Effector memory CD8-positive, alpha-beta T cell (primary cell): ENCODE measurements around the gene MRPL2.
A peak's percentile ranks its signal among the peaks of the same experiment; 100 is the strongest.

Source experiments
- ATAC-seq: fragments of 150-1000 bp; cut with Tn5 transposase; replicated peaks from 2 replicates; pipeline ENCODE4 v1.10.0; 2021; ENCODE audit warnings: mild to moderate bottlenecking, moderate library complexity
- DNase-seq, 3 experiments: peaks; one replicate each; pipeline ENCODE4 v3.0.0; 2021
- H3K27ac Mint-ChIP-seq, 2 donors: one replicate each; pipeline ENCODE4 v1.8.0; 2022; ENCODE audit warnings: mild to moderate bottlenecking in 2 of 2, mixed read lengths in 2 of 2, moderate library complexity in 2 of 2
- H3K27me3 Mint-ChIP-seq, 2 donors: one replicate each; pipeline ENCODE4 v1.8.0; 2022; ENCODE audit warnings: mixed read lengths in 2 of 2
- H3K36me3 Mint-ChIP-seq: one replicate; pipeline ENCODE4 v1.8.0; 2022; ENCODE audit warnings: mild to moderate bottlenecking, moderate library complexity, mixed read lengths; ENCODE audit not compliant: insufficient read depth
- H3K4me1 Mint-ChIP-seq, 2 donors: one replicate each; pipeline ENCODE4 v1.8.0; 2022; ENCODE audit warnings: low read depth in 2 of 2, mixed read lengths in 2 of 2
- H3K4me3 Mint-ChIP-seq, 2 donors: one replicate each; pipeline ENCODE4 v1.8.0; 2022; ENCODE audit warnings: mild to moderate bottlenecking in 2 of 2, mixed read lengths in 2 of 2, moderate library complexity in 2 of 2
- H3K9me3 Mint-ChIP-seq, 2 donors: one replicate each; pipeline ENCODE4 v1.8.0; 2022; ENCODE audit warnings: mixed read lengths in 2 of 2

MRPL2 gene

GRCh38 chr6:43076464-43077332 lies 17.5 kb upstream of the MRPL2 start:
- Mint-ChIP-seq H3K27me3 (peaks cover 22 to 34% of the 10 kb centered on the region in 2 donors), H3K27ac (no peak overlapping the region), H3K9me3 (no peaks in the 10 kb centered on the region), H3K4me3 (peak overlapping the region; percentile 37 to 55), H3K4me1 (no peaks in the 10 kb centered on the region), H3K36me3 (peaks cover 13% of the 10 kb centered on the region)
- DNase-seq, result no peak
- ATAC-seq, result no peak

GRCh38 chr6:43075670-43076463 lies 16.6 kb upstream of the MRPL2 start, which contains the start of gene PTK7:
Gene PTK7 (plus strand): TSS chr6:43076314. CDS start chr6:43076489, 175 bp downstream.
- ATAC-seq (peak; percentile 51), DNase-seq (no peak)
- H3K36me3 Mint-ChIP-seq, result peaks cover 13% of the 10 kb centered on the region
- H3K27ac Mint-ChIP-seq, result no peak within 1 kb of the TSS
- H3K27me3 Mint-ChIP-seq, result peaks cover 18 to 34% of the 10 kb centered on the region in 2 donors
- H3K4me3 Mint-ChIP-seq, result peak within 1 kb of the TSS; percentile 37 to 57
- no peaks in the 10 kb centered on the region for H3K4me1 Mint-ChIP-seq
- H3K9me3 Mint-ChIP-seq, result no peaks in the 10 kb centered on the region

- Mint-ChIP-seq H3K27ac (no peak overlapping the region), H3K27me3 (peaks cover 17 to 34% of the 10 kb centered on the region in 2 donors), H3K36me3 (peaks cover 13% of the 10 kb centered on the region), H3K4me3 (peak overlapping the region in 1 of 2 donors; percentile 35), H3K9me3 (no peaks in the 10 kb centered on the region), H3K4me1 (no peaks in the 10 kb centered on the region)
- no peak for DNase-seq
- ATAC-seq, result no peak
Observed at GRCh38 chr6:43074847-43075669, 15.8 kb upstream of the MRPL2 start.

GRCh38 chr6:43070028-43070632 lies 10.9 kb upstream of the MRPL2 start:
- H3K36me3 Mint-ChIP-seq, result peaks cover 22% of the 10 kb centered on the region
- no peaks in the 10 kb centered on the region for H3K4me1 Mint-ChIP-seq
- DNase-seq, result no peak
- no peaks in the 10 kb centered on the region for H3K9me3 Mint-ChIP-seq
- H3K4me3 Mint-ChIP-seq, result no peak overlapping the region
- ATAC-seq, result peak; percentile 53
- H3K27ac Mint-ChIP-seq, result peak overlapping the region in 1 of 2 donors; percentile 62
- H3K27me3 Mint-ChIP-seq, result no peaks in the 10 kb centered on the region

- ATAC-seq, result no peak
Observed at GRCh38 chr6:43062818-43063217, 3.6 kb upstream of the MRPL2 start.

GRCh38 chr6:43061861-43062260 lies 2.6 kb upstream of the MRPL2 start:
- Mint-ChIP-seq H3K4me3 (no peak overlapping the region), H3K27me3 (no peaks in the 10 kb centered on the region), H3K9me3 (no peaks in the 10 kb centered on the region), H3K36me3 (peaks cover 44% of the 10 kb centered on the region), H3K27ac (no peak overlapping the region), H3K4me1 (peaks cover 18 to 19% of the 10 kb centered on the region in 2 donors)
- no peak for ATAC-seq
- DNase-seq, result no peak

More at GRCh38 chr6:43062818-43063217, 3.6 kb upstream of the MRPL2 start:
- H3K27me3 Mint-ChIP-seq, result no peaks in the 10 kb centered on the region
- peaks cover 37% of the 10 kb centered on the region for H3K36me3 Mint-ChIP-seq
- no peak for DNase-seq
- H3K4me1 Mint-ChIP-seq, result peaks cover 18 to 19% of the 10 kb centered on the region in 2 donors
- no peak overlapping the region for H3K27ac Mint-ChIP-seq
- no peaks in the 10 kb centered on the region for H3K9me3 Mint-ChIP-seq
- H3K4me3 Mint-ChIP-seq, result no peak overlapping the region

GRCh38 chr6:43060755-43061633 lies 1.8 kb upstream of the MRPL2 start:
- H3K36me3 Mint-ChIP-seq, result peaks cover 49% of the 10 kb centered on the region

GRCh38 chr6:43060034-43060754 lies 960 bp upstream of the MRPL2 start:
- H3K27ac Mint-ChIP-seq, result peak overlapping the region; percentile 97 to 99

More at GRCh38 chr6:43060755-43061633, 1.8 kb upstream of the MRPL2 start:
- peak overlapping the region; percentile 59 to 99 for H3K27ac Mint-ChIP-seq
- no peaks in the 10 kb centered on the region for H3K27me3 Mint-ChIP-seq
- H3K4me3 Mint-ChIP-seq, result peak overlapping the region; percentile 93 to 95
- ATAC-seq, result no peak
- no peak for DNase-seq
- H3K9me3 Mint-ChIP-seq, result no peaks in the 10 kb centered on the region
- H3K4me1 Mint-ChIP-seq, result peaks cover 18 to 19% of the 10 kb centered on the region in 2 donors

GRCh38 chr6:43058531-43058930 lies 703 bp downstream of the MRPL2 start:
- no peak for ATAC-seq
- H3K27ac Mint-ChIP-seq, result peak overlapping the region; percentile 97 to 99
- DNase-seq, result no peak
- peak overlapping the region; percentile 93 to 95 for H3K4me3 Mint-ChIP-seq
- no peaks in the 10 kb centered on the region for H3K9me3 Mint-ChIP-seq
- peaks cover 26% of the 10 kb centered on the region in 2 donors for H3K4me1 Mint-ChIP-seq
- H3K36me3 Mint-ChIP-seq, result peaks cover 55% of the 10 kb centered on the region
- H3K27me3 Mint-ChIP-seq, result no peaks in the 10 kb centered on the region

More at GRCh38 chr6:43060034-43060754, 960 bp upstream of the MRPL2 start:
- Mint-ChIP-seq H3K9me3 (no peaks in the 10 kb centered on the region), H3K27me3 (no peaks in the 10 kb centered on the region), H3K4me1 (peaks cover 18 to 19% of the 10 kb centered on the region in 2 donors), H3K4me3 (peak overlapping the region; percentile 93 to 95), H3K36me3 (peaks cover 47% of the 10 kb centered on the region)
- DNase-seq (no peak), ATAC-seq (no peak)

GRCh38 chr6:43055966-43056365 lies 3.3 kb downstream of the MRPL2 start:
- Mint-ChIP-seq H3K9me3 (no peaks in the 10 kb centered on the region), H3K4me3 (no peak overlapping the region), H3K36me3 (peaks cover 56% of the 10 kb centered on the region), H3K27ac (no peak overlapping the region), H3K27me3 (no peaks in the 10 kb centered on the region), H3K4me1 (peaks cover 41 to 48% of the 10 kb centered on the region in 2 donors)
- no peak for ATAC-seq
- DNase-seq, result no peak

GRCh38 chr6:43054206-43054943 lies 4.9 kb downstream of the MRPL2 start:
- Mint-ChIP-seq H3K27me3 (no peaks in the 10 kb centered on the region), H3K9me3 (no peaks in the 10 kb centered on the region), H3K36me3 (peaks cover 52% of the 10 kb centered on the region), H3K4me1 (peaks cover 40 to 50% of the 10 kb centered on the region in 2 donors), H3K27ac (peak overlapping the region; percentile 95), H3K4me3 (peak overlapping the region; percentile 89 to 93)
- ATAC-seq, result no peak
- no peak for DNase-seq
